C4-2B (cell line): Measurements from ENCODE around the gene FSIP1.

Source experiments
- ZFX ChIP-seq: fragments of 450-650 bp; IDR thresholded peaks from 2 replicates; pipeline ENCODE4 v1.6.1; 2017
- TF ChIP-seq, protein P1 (sequence below): fragments of 450-650 bp; conservative IDR thresholded peaks from 2 replicates; pipeline ENCODE4 v1.5.1; 2017; ENCODE audit warnings: mild to moderate bottlenecking

DNA sequence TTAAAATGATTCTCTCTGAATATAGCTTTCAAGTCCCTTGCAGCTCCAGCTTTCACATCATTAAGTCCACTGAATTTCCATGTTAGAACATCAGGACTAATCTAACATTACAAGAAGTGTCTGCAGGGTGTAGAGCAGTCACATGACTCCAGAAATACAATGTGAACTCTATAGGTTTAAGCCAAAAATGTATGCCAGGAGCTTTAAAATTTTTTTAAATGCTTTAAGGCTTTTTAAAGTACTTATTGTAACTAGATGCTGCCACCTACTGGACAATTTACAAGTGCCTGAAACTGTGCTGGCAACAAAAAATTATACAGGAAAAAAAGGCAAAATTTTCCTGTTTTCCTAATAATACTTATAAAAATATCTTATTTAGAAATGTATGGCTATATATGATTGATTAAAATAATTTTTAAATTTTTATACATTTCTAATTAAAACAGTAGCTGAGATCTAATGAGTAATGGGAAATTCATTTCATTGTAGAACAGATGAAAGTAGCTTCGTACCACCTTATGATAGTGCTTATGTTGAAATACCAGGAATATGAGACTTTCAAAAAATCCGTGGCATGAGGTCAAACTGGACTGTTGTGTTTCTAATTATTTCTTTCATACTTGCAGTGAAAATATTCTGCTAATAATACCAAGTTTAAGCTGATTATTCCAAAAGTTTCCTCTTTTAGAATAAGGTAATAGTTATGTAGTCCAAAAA lies 25.7 kb downstream of the FSIP1 start:
- TF ChIP-seq, protein P1, sequence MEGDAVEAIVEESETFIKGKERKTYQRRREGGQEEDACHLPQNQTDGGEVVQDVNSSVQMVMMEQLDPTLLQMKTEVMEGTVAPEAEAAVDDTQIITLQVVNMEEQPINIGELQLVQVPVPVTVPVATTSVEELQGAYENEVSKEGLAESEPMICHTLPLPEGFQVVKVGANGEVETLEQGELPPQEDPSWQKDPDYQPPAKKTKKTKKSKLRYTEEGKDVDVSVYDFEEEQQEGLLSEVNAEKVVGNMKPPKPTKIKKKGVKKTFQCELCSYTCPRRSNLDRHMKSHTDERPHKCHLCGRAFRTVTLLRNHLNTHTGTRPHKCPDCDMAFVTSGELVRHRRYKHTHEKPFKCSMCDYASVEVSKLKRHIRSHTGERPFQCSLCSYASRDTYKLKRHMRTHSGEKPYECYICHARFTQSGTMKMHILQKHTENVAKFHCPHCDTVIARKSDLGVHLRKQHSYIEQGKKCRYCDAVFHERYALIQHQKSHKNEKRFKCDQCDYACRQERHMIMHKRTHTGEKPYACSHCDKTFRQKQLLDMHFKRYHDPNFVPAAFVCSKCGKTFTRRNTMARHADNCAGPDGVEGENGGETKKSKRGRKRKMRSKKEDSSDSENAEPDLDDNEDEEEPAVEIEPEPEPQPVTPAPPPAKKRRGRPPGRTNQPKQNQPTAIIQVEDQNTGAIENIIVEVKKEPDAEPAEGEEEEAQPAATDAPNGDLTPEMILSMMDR = peak; percentile 89
- no peak for TF ChIP-seq ZFX
